Measurements from ENCODE around the gene CA6. TPM values are rescaled to one million over a fixed set of nuclear protein-coding genes. Genes with fewer than 3 reads are reported as not detected.

Gene CA6
- total RNA-seq, 3 donors from 2014 or later: not detected

GRCh38 chr1:9005395-9005708 is 59.7 kb downstream of the CA6 start:
- no peaks in the 10 kb centered on the region for H3K36me3 ChIP-seq
- intact Hi-C loops (cut with DNase I; ENCODE audit: low total_unique reads): no loop called here
- H3K27me3 ChIP-seq: no peaks in the 10 kb centered on the region
- TF ChIP-seq POLR2AphosphoS5 (IDR thresholded peaks at IDR 0.05): no peak
- no peak for TF ChIP-seq POLR2A (IDR thresholded peaks at IDR 0.05)
- no peak for TF ChIP-seq CTCF (IDR thresholded peaks at IDR 0.05)
- H3K27ac ChIP-seq: no peak overlapping the region
- no peaks in the 10 kb centered on the region for H3K4me1 ChIP-seq
- H3K9me3 ChIP-seq: no peaks in the 10 kb centered on the region
- DNase-seq (ENCODE audit: low spot score in 2 of 2): no peak
- no peak overlapping the region for H3K4me3 ChIP-seq

- DNase-seq (ENCODE audit: low spot score in 2 of 2): no peak
- Histone ChIP-seq H3K4me1 (no peaks in the 10 kb centered on the region), H3K9me3 (no peaks in the 10 kb centered on the region), H3K36me3 (no peaks in the 10 kb centered on the region), H3K27me3 (no peaks in the 10 kb centered on the region), H3K27ac (no peak overlapping the region), H3K4me3 (no peak overlapping the region)
- intact Hi-C loops (cut with DNase I; ENCODE audit: low total_unique reads): no loop called here
- no peak for TF ChIP-seq POLR2AphosphoS5 (IDR thresholded peaks at IDR 0.05)
- no peak for TF ChIP-seq CTCF (IDR thresholded peaks at IDR 0.05)
- TF ChIP-seq POLR2A (IDR thresholded peaks at IDR 0.05): no peak
Observed at GRCh38 chr1:9006956-9007615, 61.4 kb downstream of the CA6 start.

GRCh38 chr1:9008236-9008635 is 62.6 kb downstream of the CA6 start:
- Histone ChIP-seq H3K4me3 (no peak overlapping the region), H3K36me3 (no peaks in the 10 kb centered on the region), H3K27ac (no peak overlapping the region), H3K9me3 (no peaks in the 10 kb centered on the region), H3K27me3 (no peaks in the 10 kb centered on the region), H3K4me1 (no peaks in the 10 kb centered on the region)
- intact Hi-C loops (cut with DNase I; ENCODE audit: low total_unique reads): no loop called here
- DNase-seq (ENCODE audit: low spot score in 2 of 2): no peak
- TF ChIP-seq POLR2AphosphoS5 (IDR thresholded peaks at IDR 0.05) (no peak), POLR2A (IDR thresholded peaks at IDR 0.05) (no peak), CTCF (IDR thresholded peaks at IDR 0.05) (no peak)

- Histone ChIP-seq H3K9me3 (no peaks in the 10 kb centered on the region), H3K27me3 (no peaks in the 10 kb centered on the region), H3K4me3 (no peak overlapping the region), H3K36me3 (no peaks in the 10 kb centered on the region), H3K27ac (no peak overlapping the region), H3K4me1 (no peaks in the 10 kb centered on the region)
- DNase-seq (ENCODE audit: low spot score in 2 of 2): no peak
- TF ChIP-seq CTCF (IDR thresholded peaks at IDR 0.05) (no peak), POLR2A (IDR thresholded peaks at IDR 0.05) (no peak), POLR2AphosphoS5 (IDR thresholded peaks at IDR 0.05) (no peak)
- intact Hi-C loops (cut with DNase I; ENCODE audit: low total_unique reads): no loop called here
Observed at GRCh38 chr1:9009438-9010370, 64.0 kb downstream of the CA6 start.

GRCh38 chr1:9010781-9011323 is 65.2 kb downstream of the CA6 start:
- H3K4me3 ChIP-seq: no peak overlapping the region
- intact Hi-C loops (cut with DNase I; ENCODE audit: low total_unique reads): no loop called here
- no peak for DNase-seq (ENCODE audit: low spot score in 2 of 2)

More at GRCh38 chr1:9010781-9011323, 65.2 kb downstream of the CA6 start:
- H3K9me3 ChIP-seq: no peaks in the 10 kb centered on the region
- no peaks in the 10 kb centered on the region for H3K36me3 ChIP-seq
- H3K27ac ChIP-seq: no peak overlapping the region
- no peaks in the 10 kb centered on the region for H3K27me3 ChIP-seq
- peak in 1 of 3 donors; percentile 48 for TF ChIP-seq POLR2AphosphoS5 (IDR thresholded peaks at IDR 0.05)
- no peak for TF ChIP-seq POLR2A (IDR thresholded peaks at IDR 0.05)
- no peaks in the 10 kb centered on the region for H3K4me1 ChIP-seq

All from breast epithelium (tissue), 4 donors.